Stimulated activated CD8-positive, alpha-beta memory T cell treated with anti-CD3 and anti-CD28 coated beads, Interleukin-7, amount 100 ng/mL, for 1 hour (primary cell): ENCODE data around the gene LIFR.
"Not testable (repeated sequence)": the region's sequence is repeated elsewhere in the genome, so short reads cannot be mapped to it uniquely, and the experiment has no call there.

Source experiments
- DNase-seq, 2 donors: peaks; one replicate each; pipeline ENCODE4 v3.0.0-alpha.2; 2020; ENCODE audit warnings: low read depth in 2 of 2

LIFR gene

GRCh38 chr5:38581597-38581996 lies 25.2 kb upstream of the LIFR start:
- DNase-seq = no peak

- no peak for DNase-seq
These were observed 22.7 kb upstream of the LIFR start for GRCh38 chr5:38579105-38579504.

- DNase-seq = no peak
These were observed 20.7 kb upstream of the LIFR start for GRCh38 chr5:38576961-38577684.

- no peak for DNase-seq
These were observed 20.0 kb upstream of the LIFR start for GRCh38 chr5:38576442-38576841.

- no peak for DNase-seq
These were observed 19.0 kb upstream of the LIFR start for GRCh38 chr5:38575476-38575875.

- DNase-seq = no peak
These were observed 17.6 kb upstream of the LIFR start for GRCh38 chr5:38574009-38574408.

GRCh38 chr5:38573521-38573920 lies 17.1 kb upstream of the LIFR start:
- no peak for DNase-seq

GRCh38 chr5:38569180-38569579 lies 12.7 kb upstream of the LIFR start:
- no peak for DNase-seq

- not testable (repeated sequence) for DNase-seq
These were observed 10.9 kb upstream of the LIFR start for GRCh38 chr5:38567306-38567705.

- no peak for DNase-seq
These were observed 7.2 kb upstream of the LIFR start for GRCh38 chr5:38563624-38564023.

GRCh38 chr5:38562444-38563210 lies 6.2 kb upstream of the LIFR start:
- no peak for DNase-seq

GRCh38 chr5:38559428-38559827 lies 3.0 kb upstream of the LIFR start:
- DNase-seq = no peak

GRCh38 chr5:38557792-38558191 lies 1.3 kb upstream of the LIFR start:
- DNase-seq = no peak

- no peak for DNase-seq
These were observed 863 bp upstream of the LIFR start for GRCh38 chr5:38557308-38557710.

- DNase-seq = no peak
These were observed 303 bp downstream of the LIFR start for GRCh38 chr5:38556088-38556598.

- DNase-seq = no peak
These were observed 925 bp downstream of the LIFR start for GRCh38 chr5:38555354-38556087.

GRCh38 chr5:38554861-38555260 lies 1.6 kb downstream of the LIFR start:
- no peak for DNase-seq

GRCh38 chr5:38554403-38554802 lies 2.0 kb downstream of the LIFR start:
- no peak for DNase-seq

- no peak for DNase-seq
These were observed 3.4 kb downstream of the LIFR start for GRCh38 chr5:38553001-38553521.

- no peak for DNase-seq
These were observed 5.1 kb downstream of the LIFR start for GRCh38 chr5:38551030-38552017.
